Naive B cell (primary cell): Measurements from ENCODE around the gene DNAH17. TPM values are rescaled to one million over a fixed set of nuclear protein-coding genes. Genes with fewer than 3 reads are reported as not detected.

ENCODE experiments used
- ATAC-seq, 2 donors: fragments of 150-1000 bp; cut with Tn5 transposase; 2 replicates each; pipeline ENCODE4 v1.10.0; 2021; ENCODE audit warnings: low read depth in 2 of 2, mild to moderate bottlenecking in 2 of 2, moderate library complexity in 2 of 2
- DNase-seq: peaks from one replicate; pipeline ENCODE4 v3.0.0; 2022
- H3K27ac Mint-ChIP-seq, 6 donors: one replicate each; pipeline ENCODE4 v1.8.0; 2020 to 2022; ENCODE audit warnings: mild to moderate bottlenecking in 6 of 6, mixed read lengths in 6 of 6, moderate library complexity in 5 of 6, inconsistent platforms in 2 of 6
- H3K27me3 Mint-ChIP-seq, 3 donors: one replicate each; pipeline ENCODE4 v1.8.0; 2021 to 2022; ENCODE audit warnings: mixed read lengths in 3 of 3, mild to moderate bottlenecking in 1 of 3
- H3K36me3 Mint-ChIP-seq, 2 donors: one replicate each; pipeline ENCODE4 v1.8.0; 2020 to 2022; ENCODE audit warnings: mixed read lengths in 2 of 2, inconsistent platforms in 1 of 2, mild to moderate bottlenecking in 1 of 2
- H3K4me1 Mint-ChIP-seq, 3 donors: one replicate each; pipeline ENCODE4 v1.8.0; 2020 to 2022; ENCODE audit warnings: mixed read lengths in 3 of 3, inconsistent platforms in 1 of 3, mild to moderate bottlenecking in 1 of 3, moderate library complexity in 1 of 3
- H3K4me3 Mint-ChIP-seq, 8 donors: one replicate each; pipeline ENCODE4 v1.8.0; 2020 to 2022; ENCODE audit warnings: mild to moderate bottlenecking in 8 of 8, mixed read lengths in 8 of 8, moderate library complexity in 8 of 8, inconsistent platforms in 2 of 8
- H3K9me3 Mint-ChIP-seq, 7 donors: one replicate each; pipeline ENCODE4 v1.8.0; 2020 to 2022; ENCODE audit warnings: mixed read lengths in 7 of 7, mild to moderate bottlenecking in 5 of 7, inconsistent platforms in 2 of 7, moderate library complexity in 1 of 7
- polyA plus RNA-seq, 6 donors: library from polyadenylated mRNA; unstranded; fragments of 300-500 nt; fragmentation: Illumina TruSeq; gene quantifications; one replicate each; pipeline ENCODE4 v1.2.3, GENCODE V29; 2021; ENCODE audit warnings: low read depth in 6 of 6

Gene DNAH17
- polyA plus RNA-seq, 6 donors from 2014 or later = 0.09 to 0.95 (median 0.13) TPM; not detected in 3

DNA sequence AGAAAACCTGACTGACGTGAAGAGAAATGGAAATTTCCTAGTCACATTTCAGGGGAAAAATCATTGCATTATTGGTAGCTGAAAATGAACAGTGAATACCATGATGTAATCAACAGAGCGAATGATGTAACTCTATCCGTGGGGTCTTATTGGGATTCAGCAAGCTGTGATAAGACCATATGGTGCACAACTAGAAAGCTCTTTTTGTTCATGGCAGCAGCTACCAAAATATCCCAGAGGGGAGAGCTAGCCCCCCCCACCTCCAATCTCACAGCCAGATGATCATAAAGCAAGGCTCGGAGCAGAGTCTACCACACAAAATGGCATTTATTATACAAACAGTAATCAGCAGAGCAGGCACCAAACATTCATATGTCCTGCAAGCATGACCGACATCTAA is 22.2 kb upstream of the DNAH17 start:
- peaks cover 6 to 34% (median 17%) of the 10 kb centered on the region in 3 donors for H3K27me3 Mint-ChIP-seq
- DNase-seq (no peak), ATAC-seq (no peak)
- H3K4me1 Mint-ChIP-seq = no peaks in the 10 kb centered on the region
- H3K27ac Mint-ChIP-seq = peak overlapping the region in 1 of 6 donors; percentile 18
- H3K36me3 Mint-ChIP-seq = no peaks in the 10 kb centered on the region
- no peaks in the 10 kb centered on the region for H3K9me3 Mint-ChIP-seq
- H3K4me3 Mint-ChIP-seq = peak overlapping the region in 1 of 8 donors; percentile 2

DNA sequence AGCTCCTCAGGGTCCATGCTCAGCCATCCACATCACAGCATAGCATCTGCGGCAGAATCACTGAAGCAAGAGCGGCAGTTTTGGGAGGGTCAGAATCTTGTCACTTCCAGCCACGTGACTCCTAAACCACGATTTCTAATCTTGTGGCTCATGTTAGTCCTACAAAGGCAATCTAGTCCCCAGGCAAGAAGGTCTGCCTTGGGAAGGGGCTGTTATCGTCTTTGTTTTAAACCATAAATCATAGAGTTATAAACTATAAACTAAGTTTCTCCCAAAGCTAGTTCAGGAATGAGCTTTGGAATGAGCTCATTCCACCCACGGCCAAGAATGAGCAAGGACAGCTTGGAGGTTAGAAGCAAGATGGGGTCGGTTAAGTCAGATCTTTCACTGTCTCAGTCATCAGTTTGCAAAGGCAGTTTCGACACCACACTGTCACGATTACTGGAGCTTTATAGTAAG is 20.8 kb upstream of the DNAH17 start:
- Mint-ChIP-seq H3K4me1 (no peaks in the 10 kb centered on the region), H3K27ac (no peak overlapping the region), H3K9me3 (no peaks in the 10 kb centered on the region), H3K36me3 (no peaks in the 10 kb centered on the region), H3K4me3 (no peak overlapping the region), H3K27me3 (peaks cover 6 to 36% (median 17%) of the 10 kb centered on the region in 3 donors)
- DNase-seq = no peak
- no peak for ATAC-seq

DNA sequence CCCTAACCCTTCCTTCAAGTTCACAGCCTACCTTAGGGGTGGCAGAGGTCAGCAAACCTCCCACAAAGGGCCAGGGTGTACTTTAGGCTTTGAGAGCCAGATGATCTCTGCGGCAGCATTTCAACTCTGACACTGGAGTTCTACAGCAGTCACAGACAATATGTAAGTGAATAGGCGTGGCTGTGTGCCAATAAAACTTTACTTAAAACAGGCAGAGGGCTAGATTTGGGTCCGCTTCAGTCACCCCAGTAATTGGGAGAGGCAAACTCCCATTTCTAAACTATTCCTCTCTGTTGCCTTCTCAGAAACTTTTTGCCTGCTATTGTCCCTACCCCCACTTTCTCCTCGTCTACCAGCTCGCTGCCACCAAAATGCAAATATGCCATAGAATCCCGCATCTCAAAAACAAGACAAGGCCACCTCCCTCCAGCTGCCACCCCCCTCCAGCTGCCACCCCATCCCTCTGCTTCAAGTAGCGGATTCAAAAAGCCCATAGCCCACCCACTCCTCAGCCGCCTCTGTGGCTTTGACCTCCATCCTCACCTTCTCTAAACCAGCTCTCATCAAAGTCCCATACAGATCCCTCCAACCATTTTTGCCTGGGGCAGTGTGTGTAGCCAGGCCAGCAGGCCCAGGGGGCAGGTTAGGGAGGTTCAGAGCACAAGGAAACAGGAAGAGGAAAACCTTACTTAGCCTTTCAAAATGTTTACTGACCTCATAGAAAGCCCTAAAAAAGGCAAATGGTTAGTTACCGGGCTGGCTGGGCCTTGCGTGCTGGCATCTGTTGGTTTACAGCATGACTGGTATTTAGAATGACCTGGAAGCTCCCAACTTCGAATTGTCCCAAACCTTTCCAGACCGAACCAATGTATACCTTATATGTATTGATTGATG is 19.9 kb upstream of the DNAH17 start:
- no peak for ATAC-seq
- no peaks in the 10 kb centered on the region for H3K36me3 Mint-ChIP-seq
- H3K27ac Mint-ChIP-seq = no peak overlapping the region
- DNase-seq = no peak
- H3K4me3 Mint-ChIP-seq = no peak overlapping the region
- H3K27me3 Mint-ChIP-seq = peaks cover 6 to 36% (median 17%) of the 10 kb centered on the region in 3 donors
- H3K9me3 Mint-ChIP-seq = no peaks in the 10 kb centered on the region
- peaks cover 0 to 8% (median 5%) of the 10 kb centered on the region in 3 donors for H3K4me1 Mint-ChIP-seq

DNA sequence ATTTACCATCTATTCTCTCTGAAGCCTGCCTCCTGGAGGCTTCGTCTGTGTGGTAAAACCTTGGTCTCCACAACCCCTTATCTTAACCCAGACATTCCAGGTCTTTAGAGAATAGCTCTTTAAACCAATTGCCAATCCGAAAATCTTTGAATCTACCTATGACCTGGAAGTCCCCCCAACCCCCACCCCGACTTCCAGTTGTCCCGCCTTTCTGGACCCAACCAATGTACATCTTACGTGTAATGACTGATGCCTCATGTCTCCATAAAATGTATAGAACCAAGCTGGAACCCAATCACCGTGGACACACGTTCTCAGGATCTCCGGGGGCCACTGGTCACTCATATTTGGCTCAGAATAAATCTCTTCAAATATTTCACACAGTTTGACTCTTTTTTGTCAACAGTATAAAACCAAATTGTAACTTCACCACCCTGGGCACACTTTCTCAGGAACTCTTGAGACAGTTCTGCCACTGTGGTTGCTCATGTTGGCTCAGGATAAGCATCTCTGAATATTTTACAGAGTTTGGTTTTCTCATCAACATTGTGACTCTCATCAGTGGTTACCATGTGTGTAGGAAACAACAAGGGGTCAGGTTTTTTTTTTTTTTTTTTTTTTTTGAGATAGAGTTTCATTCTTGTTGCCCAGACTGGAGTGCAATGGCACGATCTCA is 18.1 kb upstream of the DNAH17 start:
- peaks cover 0 to 10% (median 7%) of the 10 kb centered on the region in 3 donors for H3K4me1 Mint-ChIP-seq
- H3K36me3 Mint-ChIP-seq = no peaks in the 10 kb centered on the region
- H3K27me3 Mint-ChIP-seq = peaks cover 6 to 29% (median 17%) of the 10 kb centered on the region in 3 donors
- H3K4me3 Mint-ChIP-seq = no peak overlapping the region
- no peaks in the 10 kb centered on the region for H3K9me3 Mint-ChIP-seq
- no peak for DNase-seq
- ATAC-seq = no peak
- no peak overlapping the region for H3K27ac Mint-ChIP-seq

DNA sequence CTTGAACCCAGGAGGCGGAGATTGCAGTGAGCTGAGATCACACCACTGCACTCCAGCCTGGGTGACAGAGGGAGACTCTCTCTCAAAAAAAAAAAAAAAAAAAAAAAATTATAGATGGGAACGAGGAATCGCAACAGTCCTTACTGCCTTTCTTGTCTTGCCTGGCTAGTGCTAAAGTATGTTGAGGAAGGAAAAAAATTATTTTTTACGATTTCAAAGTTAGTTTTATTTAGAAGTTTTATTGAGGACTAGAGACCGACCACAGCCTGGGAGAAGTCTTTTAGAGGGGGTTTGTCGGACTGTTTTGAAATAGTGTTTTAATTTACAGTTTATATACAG is 15.8 kb upstream of the DNAH17 start:
- Mint-ChIP-seq H3K36me3 (no peaks in the 10 kb centered on the region), H3K4me1 (peaks cover 0 to 10% (median 7%) of the 10 kb centered on the region in 3 donors), H3K9me3 (no peaks in the 10 kb centered on the region), H3K27ac (no peak overlapping the region), H3K4me3 (no peak overlapping the region), H3K27me3 (peaks cover 6 to 20% (median 11%) of the 10 kb centered on the region in 3 donors)
- DNase-seq = no peak
- ATAC-seq = no peak

DNA sequence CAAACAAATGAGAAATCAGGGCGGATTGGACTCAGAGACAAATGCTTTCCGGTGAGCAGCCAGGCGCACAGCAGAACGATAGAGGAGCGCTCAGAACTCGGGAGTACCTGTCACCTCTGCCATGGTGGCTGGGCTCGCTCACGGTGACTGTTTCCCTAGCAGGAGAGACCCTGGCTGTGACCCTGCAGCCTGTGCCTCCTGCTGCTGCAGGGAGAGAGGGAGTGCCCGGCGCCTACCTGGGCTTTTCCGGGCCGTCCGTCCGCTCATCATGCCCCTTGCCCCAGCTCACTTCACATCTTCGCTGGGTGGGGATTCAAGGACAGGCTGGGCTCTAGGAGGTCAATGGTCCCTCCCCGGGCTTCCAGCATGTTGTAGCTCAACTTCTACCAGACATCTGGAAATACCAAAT is 14.1 kb upstream of the DNAH17 start:
- H3K4me1 Mint-ChIP-seq = peaks cover 0 to 10% (median 7%) of the 10 kb centered on the region in 3 donors
- H3K4me3 Mint-ChIP-seq = no peak overlapping the region
- ATAC-seq (no peak), DNase-seq (no peak)
- H3K36me3 Mint-ChIP-seq = no peaks in the 10 kb centered on the region
- peaks cover 0 to 19% (median 0%) of the 10 kb centered on the region in 3 donors for H3K27me3 Mint-ChIP-seq
- H3K27ac Mint-ChIP-seq = peak overlapping the region in 1 of 6 donors; percentile 39
- no peaks in the 10 kb centered on the region for H3K9me3 Mint-ChIP-seq

DNA sequence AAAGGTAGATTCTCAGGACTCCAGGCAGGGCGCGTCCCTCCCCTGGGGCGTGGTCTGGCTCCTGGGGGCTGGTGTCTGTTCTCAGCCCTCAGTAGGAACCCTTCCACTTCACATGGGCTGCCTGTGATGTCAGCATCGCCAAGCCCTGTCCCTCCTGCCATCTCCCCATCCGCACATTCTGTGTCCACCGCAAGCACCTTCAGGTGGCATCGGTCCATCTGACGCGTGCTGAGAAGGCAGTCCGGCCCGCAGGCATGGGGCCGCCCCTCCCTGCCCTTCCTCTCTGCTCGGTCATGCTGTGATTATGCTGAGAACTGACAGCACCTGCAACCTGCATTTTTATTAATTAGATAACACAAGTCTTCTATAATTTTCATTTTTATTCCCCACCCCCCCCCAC is 12.7 kb upstream of the DNAH17 start:
- Mint-ChIP-seq H3K9me3 (no peaks in the 10 kb centered on the region), H3K27me3 (peaks cover 0 to 12% (median 0%) of the 10 kb centered on the region in 3 donors), H3K4me1 (peaks cover 0 to 10% (median 7%) of the 10 kb centered on the region in 3 donors), H3K36me3 (no peaks in the 10 kb centered on the region), H3K4me3 (no peak overlapping the region), H3K27ac (peak overlapping the region in 1 of 6 donors; percentile 52)
- no peak for ATAC-seq
- no peak for DNase-seq

DNA sequence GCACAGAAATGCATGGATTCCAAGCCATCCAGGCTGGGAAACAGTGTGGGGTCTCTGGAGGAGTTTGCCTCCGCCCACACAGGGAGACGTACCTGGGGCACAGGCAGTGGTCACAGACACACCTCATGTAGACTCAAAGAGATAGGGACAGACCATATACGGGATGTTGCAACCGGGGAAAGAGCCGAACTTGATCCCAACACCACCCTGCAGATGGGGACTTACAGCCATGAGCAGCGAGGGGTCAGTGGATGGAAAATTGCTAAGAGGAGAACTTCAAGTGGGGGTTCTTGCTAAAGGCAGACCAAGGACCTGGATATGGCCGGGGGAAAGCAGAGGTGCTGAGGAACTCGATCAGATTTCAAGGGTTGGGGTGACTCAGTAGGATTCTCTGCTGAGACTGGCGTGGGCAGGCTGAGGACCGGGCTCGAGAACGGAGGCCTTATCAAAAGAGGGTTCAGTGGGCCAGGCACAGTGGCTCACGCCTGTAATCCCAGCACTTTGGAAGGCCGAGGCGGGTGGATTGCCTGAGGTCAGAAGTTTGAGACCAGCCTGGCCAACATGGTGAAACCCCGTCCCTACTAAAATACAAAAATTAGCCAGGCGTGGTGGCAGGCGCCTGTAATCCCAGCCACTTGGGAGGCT is 12.0 kb upstream of the DNAH17 start:
- no peak overlapping the region for H3K27ac Mint-ChIP-seq
- peaks cover 0 to 5% (median 5%) of the 10 kb centered on the region in 3 donors for H3K27me3 Mint-ChIP-seq
- H3K4me1 Mint-ChIP-seq = peaks cover 0 to 10% (median 7%) of the 10 kb centered on the region in 3 donors
- no peak for ATAC-seq
- no peak overlapping the region for H3K4me3 Mint-ChIP-seq
- DNase-seq = no peak
- H3K9me3 Mint-ChIP-seq = no peaks in the 10 kb centered on the region
- no peaks in the 10 kb centered on the region for H3K36me3 Mint-ChIP-seq

DNA sequence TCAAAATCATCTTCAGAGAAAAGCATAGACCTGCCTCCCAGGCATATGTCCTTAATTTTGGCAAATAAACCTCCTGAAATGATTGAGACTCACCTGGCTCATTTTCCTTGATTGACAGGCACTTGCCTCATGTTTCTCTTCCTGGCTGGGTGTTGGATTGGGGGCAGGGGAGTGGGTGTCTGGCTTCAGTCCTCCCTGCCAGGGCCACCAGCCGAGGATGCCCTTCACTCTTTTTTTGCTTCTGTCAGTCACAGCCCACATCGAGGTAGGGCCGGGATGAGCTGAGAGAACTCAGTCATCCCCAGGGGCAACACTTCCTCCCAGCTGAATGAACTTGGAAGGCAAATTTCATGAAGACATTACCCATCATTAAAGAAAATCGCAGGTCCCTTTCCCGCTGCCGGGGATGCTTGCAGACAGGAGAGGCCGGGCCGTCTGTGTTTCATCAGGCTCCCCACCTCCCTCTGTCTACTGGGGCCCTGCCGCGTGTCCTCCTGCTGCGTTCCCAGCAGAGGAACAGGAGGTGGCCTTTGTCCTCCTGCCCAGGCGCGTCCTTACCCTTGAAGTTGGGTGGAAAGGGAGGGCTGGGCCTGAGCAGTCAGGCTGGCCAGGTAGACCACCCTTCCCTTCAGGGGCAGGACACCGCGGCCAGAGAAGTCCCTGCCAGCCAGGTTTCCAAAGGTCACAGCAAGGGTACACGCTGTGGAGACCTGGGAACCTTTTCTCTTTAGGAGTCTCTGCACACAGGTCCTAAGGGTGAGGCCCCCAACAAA is 11.2 kb upstream of the DNAH17 start:
- no peak overlapping the region for H3K4me3 Mint-ChIP-seq
- peaks cover 0 to 10% (median 7%) of the 10 kb centered on the region in 3 donors for H3K4me1 Mint-ChIP-seq
- ATAC-seq (no peak), DNase-seq (no peak)
- peaks cover 4 to 12% (median 5%) of the 10 kb centered on the region in 3 donors for H3K27me3 Mint-ChIP-seq
- H3K9me3 Mint-ChIP-seq = peaks cover 0 to 3% (median 0%) of the 10 kb centered on the region in 7 donors
- no peak overlapping the region for H3K27ac Mint-ChIP-seq
- no peaks in the 10 kb centered on the region for H3K36me3 Mint-ChIP-seq

DNA sequence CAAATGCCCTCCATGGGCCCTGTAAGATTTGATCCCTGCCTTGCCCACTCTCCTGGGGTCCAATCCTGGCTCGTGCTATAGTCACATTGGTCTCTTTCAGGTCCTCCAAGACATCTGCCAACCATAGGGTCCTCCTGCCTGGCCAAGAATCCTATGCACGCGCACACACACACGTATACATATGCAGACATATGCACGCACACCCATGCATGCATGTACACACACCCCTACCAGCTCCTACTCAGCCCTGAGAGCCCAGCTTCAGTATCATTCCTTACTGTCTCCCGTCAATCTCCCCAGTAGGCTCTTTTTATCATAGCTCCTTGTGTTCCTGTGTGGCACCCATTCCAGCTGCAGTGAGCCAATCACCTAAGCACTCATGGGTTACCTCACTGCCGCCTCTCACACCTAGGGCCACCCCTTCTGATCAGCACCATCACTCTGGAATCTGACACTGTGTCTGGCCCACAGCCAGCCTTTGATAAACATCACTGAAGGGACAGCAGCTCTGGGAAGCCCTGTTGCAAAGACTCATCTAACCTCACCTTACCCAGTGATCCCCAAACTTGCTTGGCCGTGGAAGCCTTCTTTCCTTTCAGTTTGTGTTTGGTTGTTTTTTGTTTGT is 7.9 kb upstream of the DNAH17 start:
- Mint-ChIP-seq H3K36me3 (no peaks in the 10 kb centered on the region), H3K4me1 (no peaks in the 10 kb centered on the region), H3K9me3 (peaks cover 0 to 3% (median 0%) of the 10 kb centered on the region in 7 donors), H3K27ac (no peak overlapping the region), H3K4me3 (no peak overlapping the region), H3K27me3 (peaks cover 4 to 14% (median 5%) of the 10 kb centered on the region in 3 donors)
- DNase-seq (no peak), ATAC-seq (no peak)

DNA sequence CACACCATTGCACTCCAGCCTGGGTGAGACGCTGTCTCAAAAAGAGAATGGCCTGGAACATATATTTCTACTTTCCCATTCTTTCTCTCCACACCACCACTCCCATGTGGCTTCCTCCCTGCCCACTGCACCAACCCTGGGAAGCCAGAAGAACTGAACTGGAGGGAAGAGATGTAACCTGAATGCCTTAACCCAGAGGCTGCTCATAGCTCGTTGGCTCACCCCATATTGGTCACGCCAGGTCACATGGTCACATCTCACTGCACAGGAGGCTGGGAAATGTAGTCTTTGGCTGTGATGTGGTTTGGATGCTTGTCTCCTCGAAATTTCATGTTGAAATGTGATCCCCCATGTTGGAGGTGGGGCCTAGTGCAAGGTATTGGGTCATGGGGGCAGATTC is 5.9 kb upstream of the DNAH17 start:
- no peak for ATAC-seq

DNA sequence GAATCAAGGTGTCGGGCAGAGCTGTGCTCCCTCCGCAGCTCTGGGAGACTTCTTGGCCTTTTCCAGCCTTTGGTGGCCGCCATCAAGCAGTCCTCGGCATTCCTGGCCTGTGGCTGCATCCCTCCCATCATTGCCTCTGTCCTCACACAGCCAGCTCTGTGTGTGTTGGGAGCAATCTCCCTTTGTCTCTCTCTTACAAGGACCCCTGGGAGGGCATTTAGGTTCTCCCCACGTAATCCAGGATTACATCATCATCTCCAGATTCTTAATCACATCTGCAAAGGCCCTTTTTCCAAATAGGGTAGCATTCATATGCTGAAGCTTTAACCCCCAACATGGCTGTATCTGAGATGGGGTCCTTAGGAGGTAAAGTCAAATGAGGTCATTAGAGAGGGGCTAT is 4.1 kb upstream of the DNAH17 start:
- H3K27ac Mint-ChIP-seq = no peak overlapping the region
- H3K27me3 Mint-ChIP-seq = peaks cover 0 to 14% (median 5%) of the 10 kb centered on the region in 3 donors
- ATAC-seq (no peak), DNase-seq (no peak)
- H3K9me3 Mint-ChIP-seq = peaks cover 0 to 3% (median 0%) of the 10 kb centered on the region in 7 donors
- H3K4me3 Mint-ChIP-seq = no peak overlapping the region
- peaks cover 0 to 4% (median 0%) of the 10 kb centered on the region in 3 donors for H3K4me1 Mint-ChIP-seq
- H3K36me3 Mint-ChIP-seq = no peaks in the 10 kb centered on the region

More for the DNA sequence above, 5.9 kb upstream of the DNAH17 start:
- H3K27ac Mint-ChIP-seq = no peak overlapping the region
- no peaks in the 10 kb centered on the region for H3K4me1 Mint-ChIP-seq
- H3K36me3 Mint-ChIP-seq = no peaks in the 10 kb centered on the region
- no peak for DNase-seq
- H3K9me3 Mint-ChIP-seq = peaks cover 0 to 3% (median 0%) of the 10 kb centered on the region in 7 donors
- peaks cover 4 to 14% (median 5%) of the 10 kb centered on the region in 3 donors for H3K27me3 Mint-ChIP-seq
- no peak overlapping the region for H3K4me3 Mint-ChIP-seq
